ENCODE results near the gene RIT1. TPM values are rescaled to one million over a fixed set of nuclear protein-coding genes. Genes with fewer than 3 reads are reported as not detected.

RIT1 gene
- total and polyA plus RNA-seq, 2 of the 8 experiments (the other 6 are each of a cell fraction or from before 2014, with no cell fraction given): 25.3 to 26.8 TPM

DNA sequence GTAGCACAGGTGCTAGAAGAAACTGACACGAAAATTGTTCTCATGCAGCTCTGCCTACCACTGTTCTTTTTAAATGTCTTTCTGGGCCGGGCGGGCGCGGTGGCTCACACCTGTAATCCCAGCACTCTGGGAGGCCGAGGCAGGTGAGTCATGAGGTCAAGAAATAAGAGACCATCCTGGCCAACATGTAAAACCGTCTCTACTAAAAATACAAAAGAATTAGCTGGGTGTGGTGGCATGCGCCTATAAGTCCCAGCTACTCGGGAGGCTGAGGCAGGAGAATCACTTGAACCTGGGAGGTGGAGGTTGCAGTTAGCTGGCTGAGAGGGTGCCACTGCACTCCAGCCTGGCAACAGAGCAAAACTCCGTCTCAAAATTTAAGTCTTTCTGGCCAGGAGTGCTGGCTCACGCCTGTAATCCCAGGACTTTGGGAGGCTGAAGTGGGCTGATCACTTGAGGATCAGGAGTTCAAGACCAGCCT, 947 bp upstream of the RIT1 start:
- no peak overlapping the region for H3K9ac ChIP-seq (replicated peaks in 1 of 4; ENCODE audit: extremely low read depth in 1 of 4, low read depth in 3 of 4, low read length in 3 of 4)
- no peaks in the 10 kb centered on the region for H3K9me3 ChIP-seq (ENCODE audit: insufficient read depth in 2 of 2, low read depth in 1 of 2, low read length in 1 of 2)
- H2BK120ac ChIP-seq (replicated peaks; ENCODE audit: low read depth, low read length): no peak overlapping the region
- no peaks in the 10 kb centered on the region; the same call in 1 of the 2 replicates for H3K79me1 ChIP-seq (ENCODE audit: low read depth, low read length)
- peaks cover 3% of the 10 kb centered on the region; the same call in 1 of the 2 replicates for H3K23me2 ChIP-seq (ENCODE audit: low read depth, low read length)
- DNase-seq (ENCODE audit: low read depth in 1 of 2, low spot score in 2 of 2) (no peak), FAIRE-seq (no peak)
- H3K27ac ChIP-seq (ENCODE audit: low read depth, low read length): no peak overlapping the region
- no peak overlapping the region for H2BK12ac ChIP-seq (ENCODE audit: low read depth, low read length)
- H4K20me1 ChIP-seq (replicated peaks in 1 of 2; ENCODE audit: control insufficient read depth in 1 of 2, insufficient read depth in 2 of 2, low read length in 2 of 2): peaks cover 0 to 5% of the 10 kb centered on the region in 2 experiments
- H2BK15ac ChIP-seq (ENCODE audit: low read length): no peak overlapping the region
- peaks cover 21 to 65% (median 44%) of the 10 kb centered on the region in 4 experiments for H3K36me3 ChIP-seq (ENCODE audit: control insufficient read depth in 2 of 4, insufficient read depth in 4 of 4, low read length in 3 of 4)
- no peak overlapping the region for H3K18ac ChIP-seq (ENCODE audit: extremely low read depth, low read length)
- no peak overlapping the region for H3K14ac ChIP-seq (ENCODE audit: insufficient read length)
- H4K8ac ChIP-seq (ENCODE audit: extremely low read depth, insufficient read depth, low read length): no peak overlapping the region
- H3K4ac ChIP-seq (replicated peaks; ENCODE audit: insufficient read length, low read depth, low read length): no peak overlapping the region
- no peak overlapping the region for H2AFZ ChIP-seq (ENCODE audit: low read length)
- no peak overlapping the region for H2AK5ac ChIP-seq (ENCODE audit: low read depth, low read length)
- CTCF ChIA-PET (ENCODE audit: partially characterized antibody): interaction anchor here (1.1 kb wide), 1 partner anchor 56 kb away, joined by 3 read pairs; no protein-coding TSS in a partner anchor
- H3K4me3 ChIP-seq (ENCODE audit: extremely low read depth in 1 of 4, insufficient read depth in 2 of 4, low read depth in 3 of 4, low read length in 4 of 4): no peak overlapping the region
- H3K79me2 ChIP-seq (ENCODE audit: control insufficient read depth in 1 of 2, insufficient read depth in 2 of 2, low read length in 2 of 2): peaks cover 0 to 11% of the 10 kb centered on the region in 2 experiments; a peak in 1 of 4 replicates
- peaks cover 0 to 3% (median 1%) of the 10 kb centered on the region in 4 experiments; a peak in 2 of 7 replicates for H3K4me1 ChIP-seq (replicated peaks in 1 of 4; ENCODE audit: control insufficient read depth in 3 of 4, insufficient read depth in 4 of 4, low read length in 3 of 4)
- no peak overlapping the region for H2BK5ac ChIP-seq (ENCODE audit: low read depth, low read length)
- H3K23ac ChIP-seq (ENCODE audit: insufficient read length): no peak overlapping the region
- no peak overlapping the region for H3K4me2 ChIP-seq (ENCODE audit: insufficient read depth in 1 of 2, low read depth in 2 of 2, low read length in 2 of 2)
- 88% methylated on average over 11 of the region's 11 CpGs; no CpG with 5 or more reads in 1 of the 2 experiments for WGBS, 2 experiments (ENCODE audit: extremely low coverage in 1 of 2, insufficient coverage in 1 of 2, insufficient read length in 1 of 2, insufficient replicate concordance in 2 of 2, low coverage in 1 of 2, low lambda C conversion rate in 2 of 2, missing lambda C conversion rate in 1 of 2)
- POLR2A ChIA-PET (ENCODE audit: partially characterized antibody): interaction anchor here (0.5 to 6.6 kb wide), 15 partner anchors 12 to 369 kb away, joined by 3 to 60 read pairs (median 4); partner anchors contain the start of gene KHDC4
- H4K5ac ChIP-seq (ENCODE audit: insufficient read length, low read depth, low read length): no peak overlapping the region
- no peaks in the 10 kb centered on the region for H3K27me3 ChIP-seq (replicated peaks in 1 of 4; ENCODE audit: control insufficient read depth in 3 of 4, extremely low read depth in 1 of 4, insufficient read depth in 3 of 4, low read length in 3 of 4)
- H2BK20ac ChIP-seq (ENCODE audit: low read length): no peak overlapping the region
- H4K91ac ChIP-seq (replicated peaks; ENCODE audit: insufficient read length, low read length): no peak overlapping the region
- H3K56ac ChIP-seq (replicated peaks; ENCODE audit: insufficient read length, low read depth, low read length): no peak overlapping the region
- TF ChIP-seq CTCF (IDR thresholded peaks at IDR 0.05; ENCODE audit: control extremely low read depth in 1 of 3, insufficient read depth in 1 of 3, low read depth in 1 of 3, low read length in 3 of 3): no peak
- no peak for TF ChIP-seq FOSL1 (IDR thresholded peaks at IDR 0.05; ENCODE audit: insufficient read depth, low read depth, low read length)
- no peak for TF ChIP-seq USF2 (IDR thresholded peaks at IDR 0.05; ENCODE audit: low read length)
- TF ChIP-seq SP2 (IDR thresholded peaks at IDR 0.05; ENCODE audit: low read length): no peak
- TF ChIP-seq SAP30 (IDR thresholded peaks at IDR 0.05; ENCODE audit: insufficient read depth, insufficient replicate concordance, low read length): no peak
- TF ChIP-seq KDM5A (IDR thresholded peaks at IDR 0.05; ENCODE audit: low read length): no peak
- TF ChIP-seq EZH2 (IDR thresholded peaks at IDR 0.05; ENCODE audit: low read depth, low read length, severe bottlenecking): no peak
- no peak for TF ChIP-seq EGR1 (IDR thresholded peaks at IDR 0.05; ENCODE audit: borderline replicate concordance, low read depth, low read length)
- TF ChIP-seq CHD1 (IDR thresholded peaks at IDR 0.05; ENCODE audit: low read depth, low read length): no peak
